ENCODE data around the gene RAPGEF3.

The RAPGEF3 gene

DNA sequence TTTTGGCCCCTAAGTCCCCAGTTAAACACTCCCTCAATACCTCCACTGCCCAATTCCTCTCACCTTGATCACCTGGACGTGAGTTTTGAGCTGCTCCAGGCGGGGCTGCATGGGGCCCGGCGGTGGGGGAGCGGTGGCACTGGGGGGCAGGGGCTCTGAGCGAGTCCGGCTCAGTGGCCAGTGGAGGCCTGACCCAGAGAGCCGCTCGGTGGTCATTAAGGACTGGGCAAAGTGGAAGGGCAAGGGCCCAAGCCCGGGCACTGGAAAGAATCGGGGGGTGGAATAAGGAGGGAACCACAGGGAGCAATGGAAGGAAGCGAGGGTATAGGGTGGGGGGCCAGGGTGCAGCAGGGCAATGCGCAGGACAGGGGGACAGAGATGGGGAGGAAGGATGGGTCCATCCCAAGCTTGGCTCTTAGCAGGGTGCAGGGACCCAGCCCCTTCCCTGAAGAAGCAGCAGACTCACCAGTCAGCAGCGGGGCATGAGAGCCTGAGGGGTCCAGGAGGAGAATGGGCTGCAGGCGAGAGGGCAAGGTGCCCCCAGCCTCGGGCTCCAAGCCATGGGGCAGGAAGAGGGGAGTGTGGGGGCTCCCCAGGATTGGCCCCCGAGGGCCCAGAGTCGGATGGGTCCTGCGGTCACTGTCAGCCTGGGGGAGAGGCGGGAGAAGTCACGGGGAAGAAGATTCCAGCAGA lies 36.6 kb upstream of the RAPGEF3 start:
- H3K36me3 ChIP-seq (ENCODE audit: control insufficient read depth in 2 of 2, insufficient read depth in 1 of 2, low read length in 2 of 2) = peaks cover 0 to 76% of the 10 kb centered on the region in 2 experiments; a peak in 2 of 3 replicates
- no peak overlapping the region for H3K4me3 ChIP-seq (ENCODE audit: low read depth, low read length)
- H3K27ac ChIP-seq (ENCODE audit: extremely low read depth, low read depth, low read length) = no peak overlapping the region
- TF ChIP-seq ZNF792 (tag by site-specific recombination; IDR thresholded peaks at IDR 0.05) (no peak), ZNF292 (tag by site-specific recombination; IDR thresholded peaks at IDR 0.05; ENCODE audit: borderline replicate concordance, low read depth) (no peak), ZNF266 (tag by site-specific recombination; IDR thresholded peaks at IDR 0.05; ENCODE audit: low read depth) (no peak)
- CTCF ChIA-PET = interaction anchor here (0.6 to 14.1 kb wide), 6 partner anchors 23 to 381 kb away, joined by 3 to 234 read pairs (median 6); no protein-coding TSS in a partner anchor
- POLR2A ChIA-PET = interaction anchor here (0.6 kb wide), 1 partner anchor 1658 kb away, joined by 4 read pairs; no protein-coding TSS in a partner anchor
- no peaks in the 10 kb centered on the region for H3K4me1 ChIP-seq (ENCODE audit: control insufficient read depth, insufficient read depth, low read length)
- no peaks in the 10 kb centered on the region for H3K9me3 ChIP-seq (ENCODE audit: control insufficient read depth, insufficient read depth, low read depth, low read length)

GRCh38 chr12:47794679-47795078 lies 36.0 kb upstream of the RAPGEF3 start:
- Histone ChIP-seq H3K27ac (ENCODE audit: extremely low read depth, low read depth, low read length) (no peak overlapping the region), H3K4me3 (ENCODE audit: low read depth, low read length) (no peak overlapping the region), H3K9me3 (ENCODE audit: control insufficient read depth, insufficient read depth, low read depth, low read length) (no peaks in the 10 kb centered on the region), H3K36me3 (ENCODE audit: control insufficient read depth in 2 of 2, insufficient read depth in 1 of 2, low read length in 2 of 2) (peaks cover 0 to 80% of the 10 kb centered on the region in 2 experiments; a peak in 2 of 3 replicates), H3K4me1 (ENCODE audit: control insufficient read depth, insufficient read depth, low read length) (no peaks in the 10 kb centered on the region)
- CTCF ChIA-PET = interaction anchor here (0.6 to 10.6 kb wide), 3 partner anchors 44 to 380 kb away, joined by 3 to 112 read pairs (median 4); no protein-coding TSS in a partner anchor
- POLR2A ChIA-PET = no interaction called here
- TF ChIP-seq, protein P1, sequence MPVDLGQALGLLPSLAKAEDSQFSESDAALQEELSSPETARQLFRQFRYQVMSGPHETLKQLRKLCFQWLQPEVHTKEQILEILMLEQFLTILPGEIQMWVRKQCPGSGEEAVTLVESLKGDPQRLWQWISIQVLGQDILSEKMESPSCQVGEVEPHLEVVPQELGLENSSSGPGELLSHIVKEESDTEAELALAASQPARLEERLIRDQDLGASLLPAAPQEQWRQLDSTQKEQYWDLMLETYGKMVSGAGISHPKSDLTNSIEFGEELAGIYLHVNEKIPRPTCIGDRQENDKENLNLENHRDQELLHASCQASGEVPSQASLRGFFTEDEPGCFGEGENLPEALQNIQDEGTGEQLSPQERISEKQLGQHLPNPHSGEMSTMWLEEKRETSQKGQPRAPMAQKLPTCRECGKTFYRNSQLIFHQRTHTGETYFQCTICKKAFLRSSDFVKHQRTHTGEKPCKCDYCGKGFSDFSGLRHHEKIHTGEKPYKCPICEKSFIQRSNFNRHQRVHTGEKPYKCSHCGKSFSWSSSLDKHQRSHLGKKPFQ (tag by site-specific recombination; IDR thresholded peaks at IDR 0.05) = no peak
- TF ChIP-seq ZBTB49 (tag by site-specific recombination; IDR thresholded peaks at IDR 0.05; ENCODE audit: low read depth) (no peak), PRDM10 (tag by site-specific recombination; IDR thresholded peaks at IDR 0.05) (no peak), ZNF830 (tag by site-specific recombination; IDR thresholded peaks at IDR 0.05; ENCODE audit: low read depth) (no peak)

- ChIA-PET CTCF (interaction anchor here (0.5 to 10.6 kb wide), 8 partner anchors 13 to 825 kb away, joined by 3 to 112 read pairs (median 4); no protein-coding TSS in a partner anchor), POLR2A (interaction anchor here (1.5 kb wide), 1 partner anchor 12 kb away, joined by 3 read pairs; no protein-coding TSS in a partner anchor)
- H3K4me1 ChIP-seq (ENCODE audit: control insufficient read depth, insufficient read depth, low read length) = no peaks in the 10 kb centered on the region
- peaks cover 0 to 83% of the 10 kb centered on the region in 2 experiments; a peak in 2 of 3 replicates for H3K36me3 ChIP-seq (ENCODE audit: control insufficient read depth in 2 of 2, insufficient read depth in 1 of 2, low read length in 2 of 2)
- no peak overlapping the region for H3K27ac ChIP-seq (ENCODE audit: extremely low read depth, low read depth, low read length)
- no peak overlapping the region for H3K4me3 ChIP-seq (ENCODE audit: low read depth, low read length)
- no peaks in the 10 kb centered on the region for H3K9me3 ChIP-seq (ENCODE audit: control insufficient read depth, insufficient read depth, low read depth, low read length)
- no peak for TF ChIP-seq REPIN1 (tag by site-specific recombination; IDR thresholded peaks at IDR 0.05; ENCODE audit: low read depth)
- no peak for TF ChIP-seq OSR2 (tag by site-specific recombination; IDR thresholded peaks at IDR 0.05)
Measured at GRCh38 chr12:47793015-47793681, 34.5 kb upstream of the RAPGEF3 start.
